B cell (primary cell): ENCODE measurements around the gene FRMD8. TPM values are rescaled to one million over a fixed set of nuclear protein-coding genes. Genes with fewer than 3 reads are reported as not detected.
A peak's percentile ranks its signal among the peaks of the same experiment; 100 is the strongest.

Source experiments
- ATAC-seq: fragments of 200-7000 bp; cut with Tn5 transposase; one replicate; pipeline ENCODE4 v1.10.0; 2021; ENCODE audit warnings: low read depth, mild to moderate bottlenecking, moderate number of reproducible peaks, moderate library complexity
- CTCF ChIA-PET: fragments of 350-600 bp; sonication (Branson Sonifier 250); formaldehyde crosslinking; loops from one replicate; lab custom pipeline; 2021; ENCODE audit warnings: antibody characterized with exemption, inconsistent platforms; lab: Charles Lee
- POLR2A ChIA-PET: fragments of 350-600 bp; sonication (Branson Sonifier 250); formaldehyde crosslinking; loops from one replicate; lab custom pipeline; 2021; ENCODE audit warnings: antibody characterized with exemption; lab: Charles Lee
- DNase-seq: peaks from one replicate; pipeline ENCODE4 v3.0.0; 2013
- H2AFZ ChIP-seq: 2 replicates; pipeline ENCODE4 v1.6.1; 2012; ENCODE audit warnings: mild to moderate bottlenecking, low read depth, low read length; ENCODE audit not compliant: insufficient read depth, poor library complexity, severe bottlenecking
- H3K27ac ChIP-seq, 2 donors: 1 replicate in 1 of 2; 2 replicates in 1 of 2; pipeline ENCODE4 v1.5.1; 2012 to 2013; ENCODE audit warnings: low read length in 2 of 2, mild to moderate bottlenecking in 2 of 2, moderate library complexity in 1 of 2
- H3K27me3 ChIP-seq, 4 experiments: fragments of 200-600 bp in 1 of 4; sonication (generic) in 1 of 4; replicated peaks in 1 of 4; 1 replicate in 2 of 4; 2 replicates in 2 of 4; pipeline versions ENCODE4 v1.6.1 to v1.7.0; 2013 to 2016; ENCODE audit warnings: low read length in 3 of 4, mild to moderate bottlenecking in 2 of 4, mixed read lengths in 1 of 4, moderate library complexity in 1 of 4; ENCODE audit not compliant: insufficient read depth in 4 of 4, control insufficient read depth in 3 of 4; ENCODE audit errors: control extremely low read depth in 1 of 4
- H3K36me3 ChIP-seq, 2 experiments: replicated peaks in 1 of 2; 1 replicate in 1 of 2; 2 replicates in 1 of 2; pipeline versions ENCODE4 v1.6.1 to v1.7.1; 2013; ENCODE audit warnings: low read length in 1 of 2; ENCODE audit not compliant: insufficient read depth in 2 of 2, control insufficient read depth in 1 of 2; ENCODE audit errors: control extremely low read depth in 1 of 2, extremely low read depth in 1 of 2
- H3K4me1 ChIP-seq, 2 donors: fragments of 200-600 bp in 1 of 2; sonication (generic) in 1 of 2; 1 replicate in 1 of 2; 2 replicates in 1 of 2; pipeline versions ENCODE4 v1.5.1 to v1.6.1; 2013 to 2017; ENCODE audit warnings: low read length in 2 of 2; ENCODE audit not compliant: control insufficient read depth in 2 of 2, insufficient read depth in 2 of 2
- H3K4me2 ChIP-seq: replicated peaks from 2 replicates; pipeline ENCODE3; 2012; ENCODE audit warnings: mild to moderate bottlenecking, low read depth, low read length; ENCODE audit not compliant: poor library complexity, severe bottlenecking
- H3K4me3 ChIP-seq, 5 experiments: fragments of 200-600 bp in 1 of 5; sonication (generic) in 1 of 5; 1 replicate in 3 of 5; 2 replicates in 2 of 5; pipeline versions ENCODE4 v1.5.1 to v1.7.0; 2011 to 2016; ENCODE audit warnings: low read length in 4 of 5, mild to moderate bottlenecking in 4 of 5, low read depth in 2 of 5, control low read depth in 1 of 5, moderate library complexity in 1 of 5; ENCODE audit not compliant: insufficient read depth in 1 of 5; ENCODE audit errors: control extremely low read depth in 1 of 5, extremely low read depth in 1 of 5
- H3K79me2 ChIP-seq: fragments of 200-600 bp; sonication (generic); one replicate; pipeline ENCODE4 v1.6.0; 2016; ENCODE audit warnings: low read length; ENCODE audit not compliant: control insufficient read depth, insufficient read depth
- H3K9ac ChIP-seq: fragments of 200-600 bp; sonication (generic); 2 replicates; pipeline ENCODE4 v1.6.1; 2017; ENCODE audit warnings: mild to moderate bottlenecking, low read length, moderate library complexity
- H3K9me3 ChIP-seq, 3 donors: one replicate each; pipeline versions ENCODE4 v1.6.1 to v1.7.1; 2013; ENCODE audit warnings: low read length in 2 of 3; ENCODE audit not compliant: control insufficient read depth in 2 of 3, insufficient read depth in 1 of 3; ENCODE audit errors: control extremely low read depth in 1 of 3
- H4K20me1 ChIP-seq: 2 replicates; pipeline ENCODE4 v1.6.0; 2012; ENCODE audit warnings: mild to moderate bottlenecking, low read length; ENCODE audit not compliant: insufficient read depth, control insufficient read depth, poor library complexity, severe bottlenecking
- H3K27ac Mint-ChIP-seq: one replicate; pipeline ENCODE4 v1.8.0; 2021; ENCODE audit warnings: mixed read lengths
- H3K27me3 Mint-ChIP-seq: one replicate; pipeline ENCODE4 v1.8.0; 2021; ENCODE audit warnings: mixed read lengths
- H3K4me1 Mint-ChIP-seq: one replicate; pipeline ENCODE4 v1.8.0; 2021; ENCODE audit warnings: mixed read lengths
- H3K4me3 Mint-ChIP-seq: one replicate; pipeline ENCODE4 v1.8.0; 2021; ENCODE audit warnings: mixed read lengths
- H3K9me3 Mint-ChIP-seq: one replicate; pipeline ENCODE4 v1.8.0; 2022; ENCODE audit warnings: mixed read lengths; ENCODE audit not compliant: insufficient read depth
- EZH2 ChIP-seq: IDR thresholded peaks from 2 replicates; pipeline ENCODE4 v1.6.1; 2012; ENCODE audit warnings: borderline replicate concordance, low read depth, mild to moderate bottlenecking, moderate library complexity, low read length; ENCODE audit not compliant: insufficient read depth, poor library complexity, severe bottlenecking
- WGBS: methylation state at CpG from one replicate; pipeline ENCODE4 v1.1.5; 2013; ENCODE audit warnings: missing lambda C conversion rate; ENCODE audit not compliant: insufficient coverage; 5-methylcytosine and 5-hydroxymethylcytosine counted together
- intact Hi-C: fragments of 100-400 bp; cut with micrococcal nuclease; formaldehyde crosslinking; loops from one replicate; pipeline ENCODE4 v1.10.0; 2022
- polyA minus RNA-seq: library from RNA; depleted of rRNA, polyadenylated mRNA; stranded (reverse); fragments of >200 nt; gene quantifications from 2 replicates; pipeline ENCODE4 v1.2.3, GENCODE V29; 2012
- polyA plus RNA-seq: library from polyadenylated mRNA; depleted of rRNA; stranded (reverse); fragments of >200 nt; gene quantifications from 2 replicates; pipeline ENCODE4 v1.2.3, GENCODE V29; 2012
- total RNA-seq, 2 donors: library from RNA; stranded (reverse); fragments of 120-200 nt in 1 of 2; gene quantifications; 1 replicate in 1 of 2; 2 replicates in 1 of 2; pipeline versions ENCODE4 v1.2.3 to v1.2.4, GENCODE V29; 2013 to 2022
- TF ChIP-seq, protein P1 (sequence below): fragments of 200-600 bp; IDR thresholded peaks from one replicate; pipeline ENCODE4 v1.8.0; 2022; ENCODE audit warnings: antibody characterized with exemption, mild to moderate bottlenecking

FRMD8 gene, protein sequence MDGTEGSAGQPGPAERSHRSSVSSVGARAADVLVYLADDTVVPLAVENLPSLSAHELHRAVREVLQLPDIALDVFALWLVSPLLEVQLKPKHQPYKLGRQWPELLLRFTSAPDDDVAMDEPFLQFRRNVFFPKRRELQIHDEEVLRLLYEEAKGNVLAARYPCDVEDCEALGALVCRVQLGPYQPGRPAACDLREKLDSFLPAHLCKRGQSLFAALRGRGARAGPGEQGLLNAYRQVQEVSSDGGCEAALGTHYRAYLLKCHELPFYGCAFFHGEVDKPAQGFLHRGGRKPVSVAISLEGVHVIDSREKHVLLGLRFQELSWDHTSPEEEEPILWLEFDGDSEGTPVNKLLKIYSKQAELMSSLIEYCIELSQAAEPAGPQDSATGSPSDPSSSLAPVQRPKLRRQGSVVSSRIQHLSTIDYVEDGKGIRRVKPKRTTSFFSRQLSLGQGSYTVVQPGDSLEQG
- total RNA-seq (73.6 and 82.5 TPM in 2 replicates), polyA plus RNA-seq (35.1 and 44.3 TPM in 2 replicates), polyA minus RNA-seq (52.4 and 106 TPM in 2 replicates)
- 27.9 TPM for total RNA-seq (2013)

DNA sequence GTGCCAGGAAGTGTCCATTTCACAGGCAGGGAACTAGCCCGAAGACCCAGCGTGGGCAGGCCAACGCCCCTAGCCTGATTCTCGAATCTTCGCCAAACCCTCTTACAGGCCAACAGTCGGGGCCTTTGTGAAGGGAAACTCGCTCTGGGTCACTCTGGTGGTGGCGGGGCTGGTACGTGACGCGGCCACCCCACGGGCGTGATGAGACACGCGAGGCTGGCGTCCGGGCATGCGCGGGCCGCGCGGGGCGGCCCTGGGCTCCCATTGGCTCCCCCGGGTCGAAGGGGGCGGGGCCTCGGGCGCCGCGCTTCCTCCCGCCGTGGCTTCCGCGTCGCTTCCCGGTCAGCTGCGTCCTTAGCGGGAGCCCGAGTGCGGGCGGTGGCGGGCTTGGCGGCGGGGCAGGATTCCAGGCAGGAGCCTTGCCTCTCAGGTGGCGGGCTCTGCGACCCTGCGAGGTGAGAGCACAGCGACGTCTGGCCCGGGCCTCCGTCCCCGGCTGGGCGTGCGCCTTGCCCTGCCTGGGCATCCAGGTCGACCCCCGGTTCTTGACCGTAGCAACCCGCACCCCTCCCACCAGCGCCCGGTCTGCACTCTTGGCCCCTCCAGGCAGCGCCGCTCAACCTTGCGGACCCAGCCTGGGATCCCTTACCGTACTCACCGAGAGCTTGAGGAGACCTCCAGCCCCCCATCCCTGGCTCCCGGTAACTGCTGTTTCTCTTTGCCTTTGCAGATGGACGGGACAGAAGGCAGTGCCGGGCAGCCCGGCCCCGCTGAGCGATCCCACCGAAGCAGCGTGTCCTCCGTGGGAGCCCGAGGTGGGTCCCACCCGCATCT is at the start of gene FRMD8:
TSS of gene FRMD8 (plus strand) at position 331 of the 834 bp plus-strand sequence. CDS start at position 731, 400 bp downstream.
- intact Hi-C loops, result loop anchor here (1.0 kb wide), 2 partner anchors 17 to 21 kb away; no protein-coding TSS in a partner anchor
- H3K4me2 ChIP-seq, result peak within 1 kb of the TSS; percentile 97
- H3K9ac ChIP-seq, result peak within 1 kb of the TSS; percentile 80
- 2% methylated on average over 73 of the region's 76 CpGs for WGBS
- peak within 1 kb of the TSS; percentile 56 to 94 (median 78) for H3K4me3 ChIP-seq
- H3K36me3 ChIP-seq, result peaks cover 0 to 25% of the 10 kb centered on the region in 2 experiments
- Mint-ChIP-seq H3K4me1 (peaks cover 73% of the 10 kb centered on the region), H3K27me3 (no peaks in the 10 kb centered on the region), H3K27ac (peak within 1 kb of the TSS; percentile 94), H3K9me3 (no peaks in the 10 kb centered on the region), H3K4me3 (peak within 1 kb of the TSS; percentile 93)
- H3K79me2 ChIP-seq, result peaks cover 70% of the 10 kb centered on the region
- H3K27me3 ChIP-seq, result no peaks in the 10 kb centered on the region
- no peaks in the 10 kb centered on the region for H3K9me3 ChIP-seq
- peak within 1 kb of the TSS; percentile 91 to 96 for H3K27ac ChIP-seq
- H4K20me1 ChIP-seq, result peaks cover 34% of the 10 kb centered on the region
- TF ChIP-seq, protein P1, sequence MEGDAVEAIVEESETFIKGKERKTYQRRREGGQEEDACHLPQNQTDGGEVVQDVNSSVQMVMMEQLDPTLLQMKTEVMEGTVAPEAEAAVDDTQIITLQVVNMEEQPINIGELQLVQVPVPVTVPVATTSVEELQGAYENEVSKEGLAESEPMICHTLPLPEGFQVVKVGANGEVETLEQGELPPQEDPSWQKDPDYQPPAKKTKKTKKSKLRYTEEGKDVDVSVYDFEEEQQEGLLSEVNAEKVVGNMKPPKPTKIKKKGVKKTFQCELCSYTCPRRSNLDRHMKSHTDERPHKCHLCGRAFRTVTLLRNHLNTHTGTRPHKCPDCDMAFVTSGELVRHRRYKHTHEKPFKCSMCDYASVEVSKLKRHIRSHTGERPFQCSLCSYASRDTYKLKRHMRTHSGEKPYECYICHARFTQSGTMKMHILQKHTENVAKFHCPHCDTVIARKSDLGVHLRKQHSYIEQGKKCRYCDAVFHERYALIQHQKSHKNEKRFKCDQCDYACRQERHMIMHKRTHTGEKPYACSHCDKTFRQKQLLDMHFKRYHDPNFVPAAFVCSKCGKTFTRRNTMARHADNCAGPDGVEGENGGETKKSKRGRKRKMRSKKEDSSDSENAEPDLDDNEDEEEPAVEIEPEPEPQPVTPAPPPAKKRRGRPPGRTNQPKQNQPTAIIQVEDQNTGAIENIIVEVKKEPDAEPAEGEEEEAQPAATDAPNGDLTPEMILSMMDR, result no peak
- no peak for TF ChIP-seq EZH2
- DNase-seq, result peak; percentile 93
- ChIA-PET CTCF (interaction anchor here (1.2 to 12.5 kb wide), 5 partner anchors 8 to 154 kb away, joined by 4 to 252 read pairs (median 9); partner anchors contain the start of gene MALAT1), POLR2A (interaction anchor here (0.6 to 3.2 kb wide), 16 partner anchors 10 to 124 kb away, joined by 3 to 32 read pairs (median 4); partner anchors contain the start of gene MALAT1)
- H3K4me1 ChIP-seq, result peaks cover 54 to 83% of the 10 kb centered on the region in 2 donors
- H2AFZ ChIP-seq, result peak within 1 kb of the TSS; percentile 88
- ATAC-seq, result peak; percentile 51
